Activated naive CD8-positive, alpha-beta T cell treated with anti-CD3 and anti-CD28 coated beads, Interleukin-2, amount 10 ng/mL, durations not matched to agents 7 days and 5 days (primary cell): ENCODE data around the gene EML6. TPM values are rescaled to one million over a fixed set of nuclear protein-coding genes. Genes with fewer than 3 reads are reported as not detected.

ENCODE experiments used
- ATAC-seq: fragments of 150-1000 bp; cut with Tn5 transposase; one replicate; pipeline ENCODE4 v1.10.0; 2021; ENCODE audit warnings: low read depth, moderate library complexity
- POLR2A ChIA-PET: fragments of 350-600 bp; sonication (Branson Sonifier 250); formaldehyde crosslinking; loops from one replicate; lab custom pipeline; 2021; ENCODE audit warnings: antibody characterized with exemption; lab: Charles Lee
- DNase-seq: peaks from one replicate; pipeline ENCODE4 v3.0.0; 2021
- H3K27ac Mint-ChIP-seq: one replicate; pipeline ENCODE4 v1.8.0; 2022; ENCODE audit warnings: mild to moderate bottlenecking, mixed read lengths
- H3K27me3 Mint-ChIP-seq: one replicate; pipeline ENCODE4 v1.8.0; 2022; ENCODE audit warnings: mild to moderate bottlenecking, moderate library complexity, mixed read lengths
- H3K36me3 Mint-ChIP-seq: one replicate; pipeline ENCODE4 v1.8.0; 2021; ENCODE audit warnings: mild to moderate bottlenecking, mixed read lengths
- H3K4me1 Mint-ChIP-seq: one replicate; pipeline ENCODE4 v1.8.0; 2021; ENCODE audit warnings: mixed read lengths
- H3K4me3 Mint-ChIP-seq: one replicate; pipeline ENCODE4 v1.8.0; 2022; ENCODE audit warnings: mild to moderate bottlenecking, moderate library complexity, mixed read lengths
- H3K9me3 Mint-ChIP-seq: one replicate; pipeline ENCODE4 v1.8.0; 2021; ENCODE audit warnings: mixed read lengths
- total RNA-seq, 2 experiments: library from RNA; stranded (reverse); gene quantifications; one replicate each; pipeline ENCODE4 v1.2.3, GENCODE V29; 2021

Gene EML6
- total RNA-seq, 2 experiments from 2014 or later = 2.1 to 2.4 TPM

- Mint-ChIP-seq H3K4me3 (no peak overlapping the region), H3K4me1 (peaks cover 16% of the 10 kb centered on the region), H3K27ac (no peak overlapping the region), H3K27me3 (no peaks in the 10 kb centered on the region), H3K9me3 (peaks cover 2% of the 10 kb centered on the region), H3K36me3 (no peaks in the 10 kb centered on the region)
- POLR2A ChIA-PET = no interaction called here
- no peak for DNase-seq
- ATAC-seq = no peak
These were observed 176.2 kb downstream of the EML6 start for GRCh38 chr2:54899576-54900200.

- no peak overlapping the region for H3K4me3 Mint-ChIP-seq
- ATAC-seq (no peak), DNase-seq (no peak)
- H3K4me1 Mint-ChIP-seq = peaks cover 15% of the 10 kb centered on the region
- no peaks in the 10 kb centered on the region for H3K9me3 Mint-ChIP-seq
- POLR2A ChIA-PET = no interaction called here
- H3K36me3 Mint-ChIP-seq = no peaks in the 10 kb centered on the region
- peaks cover under 1% of the 10 kb centered on the region for H3K27me3 Mint-ChIP-seq
- H3K27ac Mint-ChIP-seq = no peak overlapping the region
These were observed 177.9 kb downstream of the EML6 start for GRCh38 chr2:54901224-54901986.

GRCh38 chr2:54902763-54903162 is 179.3 kb downstream of the EML6 start:
- POLR2A ChIA-PET = no interaction called here
- Mint-ChIP-seq H3K27ac (no peak overlapping the region), H3K4me1 (peaks cover 12% of the 10 kb centered on the region), H3K9me3 (no peaks in the 10 kb centered on the region), H3K27me3 (peaks cover 3% of the 10 kb centered on the region), H3K36me3 (no peaks in the 10 kb centered on the region), H3K4me3 (no peak overlapping the region)
- ATAC-seq = no peak
- DNase-seq = no peak

GRCh38 chr2:54903736-54904554 is 180.5 kb downstream of the EML6 start:
- Mint-ChIP-seq H3K9me3 (no peaks in the 10 kb centered on the region), H3K27me3 (peaks cover 3% of the 10 kb centered on the region), H3K4me1 (peaks cover 9% of the 10 kb centered on the region), H3K36me3 (no peaks in the 10 kb centered on the region), H3K4me3 (no peak overlapping the region), H3K27ac (no peak overlapping the region)
- POLR2A ChIA-PET = no interaction called here
- DNase-seq (no peak), ATAC-seq (peak; percentile 94)

- POLR2A ChIA-PET = no interaction called here
- ATAC-seq (no peak), DNase-seq (no peak)
- no peak overlapping the region for H3K27ac Mint-ChIP-seq
- no peaks in the 10 kb centered on the region for H3K9me3 Mint-ChIP-seq
- H3K27me3 Mint-ChIP-seq = peaks cover 3% of the 10 kb centered on the region
- no peak overlapping the region for H3K4me3 Mint-ChIP-seq
- no peaks in the 10 kb centered on the region for H3K36me3 Mint-ChIP-seq
- peaks cover 9% of the 10 kb centered on the region for H3K4me1 Mint-ChIP-seq
These were observed 181.4 kb downstream of the EML6 start for GRCh38 chr2:54904836-54905235.

GRCh38 chr2:54906716-54907115 is 183.3 kb downstream of the EML6 start:
- ATAC-seq (no peak), DNase-seq (no peak)
- Mint-ChIP-seq H3K27ac (no peak overlapping the region), H3K9me3 (no peaks in the 10 kb centered on the region), H3K27me3 (peaks cover 7% of the 10 kb centered on the region), H3K4me3 (no peak overlapping the region), H3K36me3 (no peaks in the 10 kb centered on the region), H3K4me1 (peaks cover 9% of the 10 kb centered on the region)
- POLR2A ChIA-PET = no interaction called here

GRCh38 chr2:54907663-54908062 is 184.2 kb downstream of the EML6 start:
- H3K27ac Mint-ChIP-seq = no peak overlapping the region
- no peak for ATAC-seq
- peaks cover 9% of the 10 kb centered on the region for H3K4me1 Mint-ChIP-seq
- no peak overlapping the region for H3K4me3 Mint-ChIP-seq
- H3K36me3 Mint-ChIP-seq = no peaks in the 10 kb centered on the region
- no peak for DNase-seq
- peaks cover 9% of the 10 kb centered on the region for H3K27me3 Mint-ChIP-seq
- no peaks in the 10 kb centered on the region for H3K9me3 Mint-ChIP-seq
- POLR2A ChIA-PET = no interaction called here

- ATAC-seq = no peak
- H3K9me3 Mint-ChIP-seq = no peaks in the 10 kb centered on the region
- no peak overlapping the region for H3K4me3 Mint-ChIP-seq
- no peak overlapping the region for H3K27ac Mint-ChIP-seq
- no peak for DNase-seq
- POLR2A ChIA-PET = no interaction called here
- H3K36me3 Mint-ChIP-seq = no peaks in the 10 kb centered on the region
- peaks cover 9% of the 10 kb centered on the region for H3K27me3 Mint-ChIP-seq
- H3K4me1 Mint-ChIP-seq = peaks cover 9% of the 10 kb centered on the region
These were observed 185.1 kb downstream of the EML6 start for GRCh38 chr2:54908591-54908990.

- DNase-seq = no peak
- Mint-ChIP-seq H3K4me3 (no peak overlapping the region), H3K27ac (no peak overlapping the region), H3K4me1 (peaks cover 5% of the 10 kb centered on the region), H3K9me3 (no peaks in the 10 kb centered on the region), H3K27me3 (peaks cover 9% of the 10 kb centered on the region), H3K36me3 (no peaks in the 10 kb centered on the region)
- POLR2A ChIA-PET = no interaction called here
- no peak for ATAC-seq
These were observed 185.5 kb downstream of the EML6 start for GRCh38 chr2:54909001-54909400.

GRCh38 chr2:54912305-54912704 is 188.8 kb downstream of the EML6 start:
- POLR2A ChIA-PET = no interaction called here
- Mint-ChIP-seq H3K27ac (no peak overlapping the region), H3K36me3 (no peaks in the 10 kb centered on the region), H3K27me3 (peaks cover 6% of the 10 kb centered on the region), H3K4me3 (no peak overlapping the region), H3K9me3 (no peaks in the 10 kb centered on the region), H3K4me1 (no peaks in the 10 kb centered on the region)
- DNase-seq (no peak), ATAC-seq (no peak)

- Mint-ChIP-seq H3K4me3 (no peak overlapping the region), H3K36me3 (no peaks in the 10 kb centered on the region), H3K27me3 (peaks cover 6% of the 10 kb centered on the region), H3K27ac (no peak overlapping the region), H3K9me3 (no peaks in the 10 kb centered on the region), H3K4me1 (no peaks in the 10 kb centered on the region)
- no peak for DNase-seq
- ATAC-seq = no peak
- POLR2A ChIA-PET = no interaction called here
These were observed 189.4 kb downstream of the EML6 start for GRCh38 chr2:54912893-54913292.

GRCh38 chr2:54914637-54915036 is 191.2 kb downstream of the EML6 start:
- POLR2A ChIA-PET = no interaction called here
- no peak for DNase-seq
- no peaks in the 10 kb centered on the region for H3K36me3 Mint-ChIP-seq
- H3K27ac Mint-ChIP-seq = no peak overlapping the region
- H3K27me3 Mint-ChIP-seq = peaks cover 6% of the 10 kb centered on the region
- H3K4me3 Mint-ChIP-seq = no peak overlapping the region
- H3K4me1 Mint-ChIP-seq = peaks cover 2% of the 10 kb centered on the region
- no peak for ATAC-seq
- H3K9me3 Mint-ChIP-seq = no peaks in the 10 kb centered on the region

- Mint-ChIP-seq H3K36me3 (no peaks in the 10 kb centered on the region), H3K4me1 (peaks cover 2% of the 10 kb centered on the region), H3K4me3 (no peak overlapping the region), H3K27ac (no peak overlapping the region), H3K27me3 (peaks cover 4% of the 10 kb centered on the region), H3K9me3 (peaks cover under 1% of the 10 kb centered on the region)
- POLR2A ChIA-PET = no interaction called here
- ATAC-seq (no peak), DNase-seq (no peak)
These were observed 191.6 kb downstream of the EML6 start for GRCh38 chr2:54915101-54915500.
